OCI-LY3 (cell line): Measurements from ENCODE around the gene SYNRG.

Experiments used
- EZH2phosphoT487 ChIP-seq: fragments of 200-600 bp; shearing (Covaris generic); IDR thresholded peaks from 2 replicates; pipeline ENCODE4 v1.6.1; 2018; ENCODE audit warnings: antibody characterized with exemption, mixed run types, low read depth
- TF ChIP-seq, protein P1 (sequence below): fragments of 200-600, 300-600 bp; sonication (generic); IDR thresholded peaks from 2 replicates; pipeline ENCODE4 v1.5.1; 2014; ENCODE audit warnings: antibody characterized with exemption, low read length, low read depth

DNA sequence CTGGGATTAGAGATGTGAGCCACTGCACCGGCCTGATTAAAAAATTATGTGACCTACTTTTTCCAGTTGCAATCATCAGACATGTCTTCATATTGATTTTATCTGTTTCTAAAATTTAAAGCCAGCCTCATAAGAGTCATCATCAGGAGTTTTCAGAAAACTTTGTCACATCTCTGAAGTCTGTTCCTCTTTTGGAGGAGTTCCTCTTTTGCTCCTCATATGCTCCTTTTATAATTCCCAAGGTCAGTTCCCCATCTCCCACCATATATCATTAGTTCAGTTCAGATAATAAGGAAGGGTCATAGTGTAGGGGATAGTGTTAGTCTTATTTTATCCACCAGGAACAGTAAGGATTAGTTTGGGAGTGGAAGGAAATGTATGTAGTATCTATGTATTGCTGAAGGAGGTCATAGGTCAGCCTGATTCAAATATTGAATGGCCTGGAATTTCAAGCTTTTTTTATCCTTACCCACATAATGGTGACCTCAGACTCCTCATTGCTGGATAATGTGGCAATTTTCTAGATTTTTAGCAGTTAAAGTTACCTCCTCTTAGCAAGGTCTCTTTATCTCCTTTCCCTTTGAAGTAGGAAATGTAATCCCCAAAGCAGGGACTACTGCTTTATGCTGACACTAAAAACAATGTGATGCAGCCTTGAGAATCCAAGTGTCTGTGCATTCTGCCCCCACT, 133.3 kb downstream of the SYNRG start:
- TF ChIP-seq, protein P1, sequence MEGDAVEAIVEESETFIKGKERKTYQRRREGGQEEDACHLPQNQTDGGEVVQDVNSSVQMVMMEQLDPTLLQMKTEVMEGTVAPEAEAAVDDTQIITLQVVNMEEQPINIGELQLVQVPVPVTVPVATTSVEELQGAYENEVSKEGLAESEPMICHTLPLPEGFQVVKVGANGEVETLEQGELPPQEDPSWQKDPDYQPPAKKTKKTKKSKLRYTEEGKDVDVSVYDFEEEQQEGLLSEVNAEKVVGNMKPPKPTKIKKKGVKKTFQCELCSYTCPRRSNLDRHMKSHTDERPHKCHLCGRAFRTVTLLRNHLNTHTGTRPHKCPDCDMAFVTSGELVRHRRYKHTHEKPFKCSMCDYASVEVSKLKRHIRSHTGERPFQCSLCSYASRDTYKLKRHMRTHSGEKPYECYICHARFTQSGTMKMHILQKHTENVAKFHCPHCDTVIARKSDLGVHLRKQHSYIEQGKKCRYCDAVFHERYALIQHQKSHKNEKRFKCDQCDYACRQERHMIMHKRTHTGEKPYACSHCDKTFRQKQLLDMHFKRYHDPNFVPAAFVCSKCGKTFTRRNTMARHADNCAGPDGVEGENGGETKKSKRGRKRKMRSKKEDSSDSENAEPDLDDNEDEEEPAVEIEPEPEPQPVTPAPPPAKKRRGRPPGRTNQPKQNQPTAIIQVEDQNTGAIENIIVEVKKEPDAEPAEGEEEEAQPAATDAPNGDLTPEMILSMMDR, result no peak
- TF ChIP-seq EZH2phosphoT487, result no peak
